ENCODE data around the gene NAPEPLD.
"Not testable (repeated sequence)": the region's sequence is repeated elsewhere in the genome, so short reads cannot be mapped to it uniquely, and the experiment has no call there.

NAPEPLD gene

DNA sequence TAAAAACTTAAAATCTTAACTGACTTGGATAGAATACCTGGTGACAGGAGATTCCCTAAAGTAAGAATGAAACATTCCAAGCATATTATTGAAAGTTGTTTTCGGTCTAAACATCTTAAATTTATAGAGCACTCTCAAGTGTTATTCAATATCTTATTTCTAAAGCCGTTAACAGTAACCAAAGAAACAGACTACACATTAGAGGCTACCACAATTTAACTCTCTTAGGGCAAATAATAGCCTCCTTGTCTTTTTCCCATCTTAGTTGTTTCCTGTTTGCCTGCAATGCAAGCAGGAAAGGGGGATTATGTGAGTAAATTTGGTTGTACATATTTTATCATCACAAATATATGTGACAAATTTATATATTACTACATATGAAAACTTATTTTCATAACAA lies 31.4 kb downstream of the NAPEPLD start:
- no peak for DNase-seq (ENCODE audit: low read depth, low spot score)
- no peak overlapping the region for H3K4me3 ChIP-seq (ENCODE audit: low read length)

DNA sequence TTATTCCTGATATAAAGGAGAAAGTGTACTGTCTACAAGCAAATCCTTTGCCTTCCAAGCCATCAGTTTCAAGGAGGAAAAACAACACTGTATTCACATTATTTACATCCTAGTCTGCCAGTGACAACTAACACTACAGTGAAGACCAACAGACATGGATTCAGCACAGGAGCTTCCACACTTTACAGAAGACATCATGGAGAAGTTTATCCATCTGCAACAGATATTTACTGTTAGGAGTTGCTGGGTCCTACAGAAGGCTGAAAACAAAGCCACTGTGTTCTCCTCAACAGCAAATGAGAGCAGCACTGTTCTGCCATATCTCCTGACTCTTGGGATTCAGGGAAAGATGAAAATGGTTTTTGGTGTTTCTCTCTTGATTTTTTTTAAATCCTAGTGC lies 31.9 kb downstream of the NAPEPLD start:
- no peak for DNase-seq (ENCODE audit: low read depth, low spot score)
- no peak overlapping the region for H3K4me3 ChIP-seq (ENCODE audit: low read length)

DNA sequence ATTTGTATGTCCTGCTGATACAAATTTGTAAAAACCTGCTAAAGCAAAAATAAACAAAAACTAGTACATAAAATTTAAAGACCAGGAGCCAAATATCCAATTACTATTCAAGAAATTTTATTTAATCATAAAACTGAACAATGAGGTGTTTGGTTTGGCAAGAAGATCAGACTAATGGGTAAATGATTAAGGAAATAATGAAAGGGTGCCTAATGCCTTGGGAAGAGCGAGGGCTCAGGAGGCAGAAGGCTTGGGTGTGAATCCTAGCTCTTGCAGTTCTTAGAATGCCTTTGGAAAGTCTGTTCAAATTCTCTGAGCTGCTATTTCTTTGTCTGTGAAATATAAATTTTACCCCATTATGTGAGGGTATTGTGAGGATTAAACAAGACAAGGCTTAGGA lies 32.4 kb downstream of the NAPEPLD start:
- H3K4me3 ChIP-seq (ENCODE audit: low read length) = no peak overlapping the region
- no peak for DNase-seq (ENCODE audit: low read depth, low spot score)

DNA sequence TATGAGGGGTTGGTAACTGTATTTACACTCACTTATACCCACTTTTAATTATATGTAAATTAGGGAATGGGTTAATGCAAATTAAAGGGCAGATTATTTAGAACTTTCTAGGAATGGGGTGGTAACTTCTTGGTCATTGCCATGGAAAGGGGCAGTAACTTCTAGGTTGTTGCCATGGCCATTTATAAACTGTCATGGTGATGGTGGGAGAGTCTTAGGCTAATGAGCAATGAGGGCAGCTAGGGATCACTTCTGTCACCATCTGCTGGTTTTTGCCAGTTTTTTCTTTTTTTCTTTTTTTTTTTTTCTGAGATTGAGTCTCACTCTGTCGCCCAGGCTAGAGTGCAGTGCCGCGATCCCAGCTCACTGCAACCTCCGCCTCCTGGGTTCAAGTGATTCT lies 33.1 kb downstream of the NAPEPLD start:
- DNase-seq (ENCODE audit: low read depth, low spot score) = no peak
- H3K4me3 ChIP-seq (ENCODE audit: low read length) = no peak overlapping the region

DNA sequence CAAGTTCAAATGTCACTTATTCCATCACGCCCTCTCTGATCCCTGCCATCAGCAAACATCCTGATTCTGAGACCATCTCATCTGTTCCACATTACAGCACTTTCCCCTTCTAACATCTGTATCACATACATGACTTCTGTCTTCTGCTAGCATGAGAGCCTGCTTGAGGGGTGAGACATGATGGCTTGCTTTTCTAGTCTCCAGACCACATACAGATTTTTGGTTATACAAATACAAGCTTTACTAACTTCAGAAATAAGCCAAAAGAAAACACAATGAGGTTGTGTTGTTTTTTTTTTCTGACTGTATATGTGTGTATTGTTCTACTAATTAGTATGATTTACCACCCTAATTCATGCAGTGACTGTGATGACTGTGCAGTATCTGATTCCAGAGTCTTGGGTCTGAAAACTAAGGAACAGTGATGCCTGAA lies 34.3 kb downstream of the NAPEPLD start:
- no peak overlapping the region for H3K4me3 ChIP-seq (ENCODE audit: low read length)
- DNase-seq (ENCODE audit: low read depth, low spot score) = no peak

DNA sequence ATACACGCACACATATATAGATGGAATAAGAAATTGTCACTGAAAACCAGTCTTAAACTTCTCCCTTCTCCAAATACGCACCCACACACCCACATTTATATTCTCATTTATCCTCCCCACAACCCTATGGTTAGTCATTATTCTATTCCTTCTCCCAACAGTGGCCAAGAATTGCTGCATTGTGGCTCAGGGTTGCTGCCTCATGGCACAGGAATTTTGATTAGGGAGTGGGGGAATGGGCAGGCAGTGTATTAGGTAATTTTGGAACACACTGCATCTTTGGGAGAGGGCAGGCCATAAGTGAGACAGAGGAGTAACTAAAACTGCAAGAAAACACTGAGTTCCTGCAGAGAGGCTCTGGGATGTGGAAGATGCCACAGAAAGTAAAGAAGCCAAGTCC lies 35.7 kb downstream of the NAPEPLD start:
- no peak overlapping the region for H3K4me3 ChIP-seq (ENCODE audit: low read length)
- peak; percentile 10 for DNase-seq (ENCODE audit: low read depth, low spot score)

DNA sequence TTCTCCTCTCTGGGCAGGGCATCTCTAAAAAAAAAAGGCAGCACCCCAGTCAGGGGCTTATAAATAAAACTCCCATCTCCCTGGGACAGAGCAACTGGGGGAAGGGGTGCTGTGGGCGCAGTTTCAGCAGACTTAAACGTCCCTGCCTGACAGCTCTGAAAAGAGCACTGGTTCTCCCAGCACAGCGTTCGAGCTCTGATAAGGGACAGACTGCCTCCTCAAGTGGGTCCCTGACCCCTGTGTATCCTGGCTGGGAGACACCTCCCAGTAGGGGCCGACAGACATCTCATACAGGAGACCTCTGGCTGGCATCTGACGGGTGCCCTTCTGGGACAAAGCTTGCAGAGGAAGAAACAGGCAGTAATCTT lies 42.2 kb downstream of the NAPEPLD start:
- not testable (repeated sequence) for H3K4me3 ChIP-seq (ENCODE audit: low read length); DNase-seq (ENCODE audit: low read depth, low spot score)

DNA sequence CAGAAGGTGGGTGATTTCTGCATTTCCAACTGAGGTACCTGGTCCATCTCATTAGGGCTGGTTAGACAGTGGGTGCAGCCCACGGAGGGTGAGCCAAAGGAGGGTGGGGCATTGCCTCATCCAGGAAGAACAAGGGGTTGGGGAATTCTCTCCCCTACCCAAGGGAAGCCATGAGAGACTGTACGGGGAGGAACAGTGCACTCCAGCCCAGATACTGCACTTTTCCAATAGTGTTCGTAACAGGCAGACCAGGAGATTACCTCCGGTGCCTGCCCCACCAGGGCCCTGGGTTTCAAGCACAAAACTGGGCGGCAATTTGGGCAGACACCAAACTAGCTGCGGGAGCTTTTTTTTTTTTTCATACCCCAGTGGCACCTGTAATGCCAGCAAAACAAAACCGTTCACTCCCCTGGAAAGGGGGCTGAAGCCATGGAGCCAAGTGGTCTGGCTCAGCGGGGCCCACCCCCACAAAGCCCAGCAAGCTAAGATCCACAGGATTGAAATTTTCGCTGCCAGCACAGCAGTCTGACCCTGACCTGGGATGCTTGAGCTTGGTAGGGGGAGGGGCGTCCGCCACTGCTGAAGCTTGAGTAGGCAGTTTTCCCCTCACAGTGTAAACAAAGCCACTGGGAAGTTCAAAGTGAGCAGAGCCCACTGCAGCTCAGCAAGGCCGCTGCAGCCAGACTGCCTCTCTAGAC lies 42.7 kb downstream of the NAPEPLD start:
- no peak for DNase-seq (ENCODE audit: low read depth, low spot score)
- no peak overlapping the region for H3K4me3 ChIP-seq (ENCODE audit: low read length)

DNA sequence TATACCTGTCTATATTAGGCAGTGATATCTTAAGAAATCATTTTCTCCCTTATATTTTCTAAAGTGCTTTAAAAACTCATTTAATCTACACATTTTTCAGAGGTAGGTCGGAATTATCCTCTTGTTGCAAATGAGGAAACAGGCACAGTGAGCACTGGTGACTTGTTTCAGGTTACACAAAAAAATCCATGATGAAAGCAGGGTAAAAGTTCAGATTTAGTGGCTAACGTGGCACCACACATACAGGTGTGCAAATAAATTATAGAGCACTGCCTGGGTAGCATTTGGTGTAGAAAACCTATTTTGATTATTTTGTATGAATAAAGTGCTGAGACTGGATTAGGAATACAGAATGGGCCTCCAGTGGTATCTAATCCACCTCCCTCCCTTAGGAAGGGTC lies 47.4 kb downstream of the NAPEPLD start:
- no peak overlapping the region for H3K4me3 ChIP-seq (ENCODE audit: low read length)
- DNase-seq (ENCODE audit: low read depth, low spot score) = no peak

DNA sequence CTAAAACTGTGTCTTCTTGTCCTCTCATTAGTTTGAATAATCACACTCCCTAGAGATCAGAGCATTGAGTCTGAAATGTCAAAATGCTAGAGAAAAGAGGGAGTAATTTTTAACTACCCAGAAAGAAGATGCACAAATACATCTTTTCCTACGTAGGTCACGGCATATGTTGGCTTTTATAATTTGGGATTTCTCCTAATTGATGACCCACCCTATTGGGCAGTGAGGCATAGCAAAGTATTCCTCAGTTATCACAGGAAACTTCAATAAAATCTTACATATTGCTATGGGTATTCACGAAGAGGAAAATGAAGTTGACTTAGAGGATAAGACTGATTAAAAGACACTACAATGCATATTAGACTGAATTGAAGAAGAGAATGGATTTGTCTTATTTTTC lies 48.6 kb downstream of the NAPEPLD start:
- H3K4me3 ChIP-seq (ENCODE audit: low read length) = no peak overlapping the region

DNA sequence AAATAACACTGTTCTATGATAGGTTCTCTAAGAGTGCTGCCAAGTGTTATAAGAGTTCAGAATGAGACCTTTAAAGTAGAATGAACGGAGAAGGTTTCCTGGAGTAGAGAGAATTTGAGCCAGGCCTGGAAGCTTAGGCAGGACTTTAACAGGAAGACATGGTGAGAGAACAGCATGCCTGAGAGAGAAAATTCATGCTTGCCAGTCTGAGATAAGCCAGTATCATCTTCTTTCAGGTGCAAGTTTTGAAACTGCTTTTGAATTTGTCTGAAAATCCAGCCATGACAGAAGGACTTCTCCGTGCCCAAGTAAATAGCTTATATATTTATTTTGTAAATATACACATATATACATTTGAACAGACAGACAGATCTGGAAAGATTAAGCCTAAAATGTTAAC lies 51.9 kb downstream of the NAPEPLD start:
- no peak overlapping the region for H3K4me3 ChIP-seq (ENCODE audit: low read length)
- DNase-seq (ENCODE audit: low read depth, low spot score) = no peak

More for the DNA sequence above, 48.6 kb downstream of the NAPEPLD start:
- DNase-seq (ENCODE audit: low read depth, low spot score) = no peak

DNA sequence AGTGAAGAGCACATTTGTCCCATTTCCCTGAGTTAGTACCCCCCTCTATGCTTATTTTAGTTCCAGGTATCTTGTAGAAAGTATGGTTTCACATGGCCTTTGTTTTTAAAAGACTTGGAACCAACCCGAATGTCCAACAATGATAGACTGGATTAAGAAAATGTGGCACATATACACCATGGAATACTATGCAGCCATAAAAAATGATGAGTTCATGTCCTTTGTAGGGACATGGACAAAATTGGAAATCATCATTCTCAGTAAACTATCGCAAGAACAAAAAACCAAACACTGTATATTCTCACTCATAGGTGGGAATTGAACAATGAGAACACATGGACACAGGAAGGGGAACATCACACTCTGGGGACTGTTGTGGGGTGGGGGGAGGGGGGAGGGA lies 53.3 kb downstream of the NAPEPLD start:
- not testable (repeated sequence) for H3K4me3 ChIP-seq (ENCODE audit: low read length); DNase-seq (ENCODE audit: low read depth, low spot score)

DNA sequence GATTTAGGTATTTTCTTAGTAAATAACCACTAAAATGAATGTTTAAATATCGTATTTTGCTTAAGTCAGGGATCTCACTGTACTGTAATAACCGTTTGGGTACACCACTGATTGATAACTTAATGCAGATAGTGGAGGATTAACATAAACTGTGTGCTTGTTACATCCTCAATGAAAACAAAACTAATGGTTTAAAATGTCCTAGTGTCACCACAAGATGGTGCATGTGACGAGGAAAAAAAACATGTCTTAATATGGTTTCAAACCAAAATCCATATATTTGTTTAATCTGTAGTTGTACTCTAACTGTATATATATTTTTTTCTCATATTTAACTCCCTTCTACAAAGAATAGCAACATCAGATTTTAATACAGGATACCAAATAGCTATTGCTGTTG lies 54.8 kb downstream of the NAPEPLD start:
- H3K4me3 ChIP-seq (ENCODE audit: low read length) = no peak overlapping the region
- no peak for DNase-seq (ENCODE audit: low read depth, low spot score)

DNA sequence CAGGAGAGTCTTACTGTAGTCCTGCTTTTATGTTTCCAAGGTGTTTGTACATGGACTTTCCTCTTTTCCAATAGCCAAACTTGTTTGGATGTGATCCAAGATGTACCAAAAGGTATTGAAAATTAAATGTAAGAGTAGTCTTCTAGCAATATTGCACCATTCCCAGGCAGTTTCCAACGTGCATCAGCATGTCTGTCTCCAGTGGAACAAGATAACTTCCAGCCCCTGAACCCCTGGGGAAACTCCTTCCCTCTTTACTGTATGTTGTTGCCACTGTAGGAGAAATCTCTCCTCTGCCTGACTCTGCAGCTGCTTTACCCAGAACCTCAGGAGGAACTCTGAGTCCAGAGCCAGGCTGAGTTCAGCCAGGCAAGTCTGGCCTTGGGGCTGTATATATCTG lies 55.5 kb downstream of the NAPEPLD start:
- no peak overlapping the region for H3K4me3 ChIP-seq (ENCODE audit: low read length)
- no peak for DNase-seq (ENCODE audit: low read depth, low spot score)

DNA sequence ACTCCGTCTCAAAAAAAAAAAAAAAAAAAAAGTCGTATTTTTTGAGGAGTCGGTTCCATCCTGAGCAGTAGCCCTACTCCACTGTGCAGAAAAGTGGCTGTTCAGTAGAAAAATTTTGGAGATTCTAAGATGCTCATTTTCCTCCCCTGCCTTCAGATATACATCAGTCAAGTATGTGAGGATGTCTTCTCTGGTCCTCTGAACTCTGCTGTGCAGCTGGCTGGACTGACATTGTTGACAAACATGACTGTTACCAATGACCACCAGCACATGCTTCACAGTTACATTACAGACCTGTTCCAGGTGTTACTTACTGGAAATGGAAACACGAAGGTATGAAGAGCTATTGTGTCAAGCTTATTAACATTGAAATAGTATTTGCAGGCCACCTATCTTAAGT lies 56.6 kb downstream of the NAPEPLD start:
- DNase-seq (ENCODE audit: low read depth, low spot score); H3K4me3 ChIP-seq (ENCODE audit: low read length): not testable (repeated sequence)

DNA sequence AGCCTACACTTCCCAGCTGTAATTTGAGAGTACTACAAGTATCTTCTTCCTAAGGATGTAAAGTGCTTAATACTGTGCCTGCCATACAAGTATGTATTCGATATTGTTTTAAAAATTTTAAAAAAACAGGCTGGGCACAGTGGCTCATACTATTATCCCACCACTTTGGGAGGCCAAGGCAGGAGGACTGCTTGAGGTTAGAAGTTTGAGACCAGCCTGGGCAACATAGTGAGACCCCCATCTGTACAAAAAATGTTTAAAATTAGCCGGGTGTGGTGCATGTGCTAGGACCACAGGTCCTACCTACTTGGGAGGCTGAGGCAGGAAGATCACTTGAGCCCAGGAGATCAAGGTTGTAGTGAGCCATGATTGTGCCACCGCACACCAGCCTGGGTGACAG lies 65.7 kb downstream of the NAPEPLD start:
- no peak for DNase-seq (ENCODE audit: low read depth, low spot score)
- no peak overlapping the region for H3K4me3 ChIP-seq (ENCODE audit: low read length)

DNA sequence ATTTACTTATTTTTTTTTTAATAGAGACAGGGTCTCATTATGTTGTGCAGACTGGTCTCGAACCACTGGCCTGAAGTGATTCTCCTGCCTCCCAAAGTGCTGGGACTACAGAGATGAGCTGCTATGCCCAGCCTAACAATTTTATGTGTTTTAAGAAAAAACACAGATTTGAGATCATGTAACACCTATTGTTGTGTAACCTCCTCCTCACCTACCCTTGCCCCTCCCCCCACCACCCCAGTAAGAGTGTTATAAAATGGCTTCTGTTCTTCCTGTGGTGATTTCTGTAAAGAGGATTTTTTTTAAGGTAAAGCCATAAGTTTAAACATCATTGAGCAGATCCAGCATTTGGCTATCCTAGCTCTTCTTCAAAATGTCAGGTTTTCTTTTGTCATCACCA lies 66.4 kb downstream of the NAPEPLD start:
- no peak for DNase-seq (ENCODE audit: low read depth, low spot score)
- no peak overlapping the region for H3K4me3 ChIP-seq (ENCODE audit: low read length)

DNA sequence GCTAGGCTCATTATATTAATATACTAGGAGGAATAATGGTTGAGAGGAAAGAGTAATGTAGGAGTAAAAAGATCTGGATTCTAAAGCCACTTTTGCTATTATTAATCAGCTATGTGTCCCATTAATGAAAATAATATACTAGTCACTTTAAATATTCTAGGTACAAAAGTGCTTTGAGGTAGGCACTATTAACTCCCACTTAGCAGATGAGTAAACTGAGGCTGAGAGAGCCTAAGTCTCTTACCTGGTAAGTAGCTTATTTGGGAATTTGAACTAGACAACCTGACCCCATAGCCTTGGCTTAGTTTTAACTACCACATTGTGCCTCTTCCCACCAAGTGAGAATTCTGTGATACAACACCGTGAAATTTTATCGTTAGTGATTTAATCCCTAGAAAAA lies 68.0 kb downstream of the NAPEPLD start:
- no peak for DNase-seq (ENCODE audit: low read depth, low spot score)
- H3K4me3 ChIP-seq (ENCODE audit: low read length) = no peak overlapping the region

DNA sequence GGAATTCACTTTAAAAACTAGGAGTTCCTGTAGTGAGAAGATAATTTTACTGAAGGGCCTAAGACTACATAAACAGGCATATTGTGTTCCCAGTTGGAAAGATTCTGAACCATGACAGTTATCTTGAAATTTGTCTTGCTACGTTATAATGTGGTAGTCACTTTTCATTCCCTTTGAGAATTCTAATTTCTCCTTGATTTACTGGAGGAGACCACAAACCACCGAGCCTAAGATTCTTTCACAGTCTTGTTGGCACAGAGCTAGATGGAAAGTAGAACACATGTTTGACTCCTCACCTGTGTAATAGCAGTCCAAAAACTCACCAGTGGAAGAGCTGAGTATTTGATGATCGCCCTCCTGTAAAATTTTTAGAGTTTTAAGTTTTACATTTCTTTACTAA lies 69.1 kb downstream of the NAPEPLD start:
- no peak for DNase-seq (ENCODE audit: low read depth, low spot score)
- H3K4me3 ChIP-seq (ENCODE audit: low read length) = no peak overlapping the region

DNA sequence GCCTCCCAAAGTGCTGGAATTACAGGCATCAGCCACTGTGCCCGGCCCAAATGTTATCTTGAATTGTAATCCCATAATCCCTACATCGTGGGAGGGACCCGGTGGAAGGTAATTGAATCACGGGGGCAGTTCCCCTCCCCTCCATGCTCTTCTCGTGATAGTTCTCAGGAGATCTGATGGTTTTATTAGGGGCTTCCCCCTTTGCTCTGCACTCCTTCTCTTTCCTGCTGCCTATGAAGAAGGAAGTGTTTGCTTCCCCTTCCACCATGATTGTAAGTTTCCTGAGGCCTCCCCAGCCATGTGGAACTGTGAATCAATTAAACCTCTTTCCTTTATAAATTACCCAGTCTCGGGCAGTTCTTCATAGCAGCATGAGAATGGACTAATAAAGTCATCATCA lies 70.7 kb downstream of the NAPEPLD start:
- H3K4me3 ChIP-seq (ENCODE audit: low read length); DNase-seq (ENCODE audit: low read depth, low spot score): not testable (repeated sequence)

DNA sequence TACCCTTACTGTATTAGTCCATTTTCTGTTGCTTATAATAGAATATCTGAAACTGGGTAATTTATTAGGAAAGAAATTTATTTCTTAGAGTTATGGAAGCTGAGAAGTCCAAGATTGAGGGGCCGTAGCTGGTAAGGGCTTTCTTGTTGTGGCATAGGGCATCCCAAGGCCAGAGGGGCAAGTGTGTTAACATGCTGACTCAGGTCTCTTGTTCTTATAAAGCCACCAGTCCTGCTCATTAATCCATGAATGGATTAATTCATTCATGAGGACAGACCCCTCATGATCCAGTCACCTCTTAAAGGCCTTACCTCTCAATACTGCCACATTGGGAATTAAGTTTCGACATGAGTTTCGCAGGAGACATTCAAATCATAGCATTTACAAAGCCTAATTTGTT lies 71.6 kb downstream of the NAPEPLD start:
- no peak overlapping the region for H3K4me3 ChIP-seq (ENCODE audit: low read length)
- DNase-seq (ENCODE audit: low read depth, low spot score) = no peak

DNA sequence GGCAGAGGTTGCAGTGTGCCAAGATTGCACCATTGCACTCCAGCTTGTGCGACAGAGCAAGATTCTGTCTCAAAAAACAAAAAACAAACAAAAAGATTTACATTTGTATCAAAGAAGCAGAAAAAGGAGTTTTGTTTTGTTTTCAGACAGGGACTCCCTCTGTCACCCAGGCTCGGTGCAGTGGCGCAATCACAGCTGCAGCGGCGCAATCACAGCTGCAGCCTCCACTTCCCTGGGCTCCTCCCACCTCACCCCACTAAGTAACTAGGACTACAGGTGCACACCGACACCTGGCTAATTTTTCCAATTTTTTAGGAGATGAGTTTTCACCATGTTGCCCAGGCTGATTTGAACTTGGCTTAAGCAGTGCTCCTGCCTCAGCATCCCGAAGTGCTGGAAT lies 72.1 kb downstream of the NAPEPLD start:
- H3K4me3 ChIP-seq (ENCODE audit: low read length) = no peak overlapping the region
- no peak for DNase-seq (ENCODE audit: low read depth, low spot score)

Data from Jurkat, Clone E6-1 (cell line).